Astrocyte (in vitro differentiated cells and primary cell): ENCODE measurements around the gene INVS. TPM values are rescaled to one million over a fixed set of nuclear protein-coding genes. Genes with fewer than 3 reads are reported as not detected.

Experiments used
- DNase-seq: peaks from one replicate; pipeline ENCODE4 v3.0.0-alpha.2; 2010; ENCODE audit warnings: low read depth
- FAIRE-seq: peaks from 2 replicates; lab custom pipeline; 2011; peaks lifted over from hg19 to GRCh38; lab: Jason Lieb, UNC
- H2AFZ ChIP-seq: 2 replicates; pipeline ENCODE4 v1.6.0; 2012; ENCODE audit warnings: low read depth, low read length, inconsistent platforms
- H3K27ac ChIP-seq: 2 replicates; pipeline ENCODE4 v1.5.1; 2011; ENCODE audit warnings: low read depth, low read length, inconsistent platforms
- H3K27me3 ChIP-seq: 2 replicates; pipeline ENCODE4 v1.6.0; 2011; ENCODE audit warnings: low read length, inconsistent platforms; ENCODE audit not compliant: insufficient read depth
- H3K36me3 ChIP-seq: 2 replicates; pipeline ENCODE4 v1.5.1; 2011; ENCODE audit warnings: low read length, inconsistent platforms; ENCODE audit not compliant: insufficient read depth
- H3K4me1 ChIP-seq: 2 replicates; pipeline ENCODE4 v1.5.1; 2011; ENCODE audit warnings: low read length, inconsistent platforms; ENCODE audit not compliant: insufficient read depth
- H3K4me2 ChIP-seq: 2 replicates; pipeline ENCODE4 v1.6.0; 2012; ENCODE audit warnings: low read length, inconsistent platforms
- H3K4me3 ChIP-seq: 2 replicates; pipeline ENCODE4 v1.5.1; 2011; ENCODE audit warnings: low read depth, mild to moderate bottlenecking, low read length, inconsistent platforms; ENCODE audit not compliant: insufficient read depth
- H3K79me2 ChIP-seq: 2 replicates; pipeline ENCODE4 v1.6.0; 2012; ENCODE audit warnings: mild to moderate bottlenecking, low read length, inconsistent platforms; ENCODE audit not compliant: insufficient read depth
- H3K9ac ChIP-seq: 2 replicates; pipeline ENCODE4 v1.6.0; 2012; ENCODE audit warnings: mild to moderate bottlenecking, low read length, inconsistent platforms
- H3K9me3 ChIP-seq: 2 replicates; pipeline ENCODE4 v1.5.1; 2012; ENCODE audit warnings: low read depth, mild to moderate bottlenecking, low read length, inconsistent platforms; ENCODE audit not compliant: insufficient read depth
- H4K20me1 ChIP-seq: 2 replicates; pipeline ENCODE4 v1.6.0; 2012; ENCODE audit warnings: low read length, inconsistent platforms; ENCODE audit not compliant: insufficient read depth
- H3K27ac Mint-ChIP-seq: one replicate; pipeline ENCODE4 v1.8.0; 2021; ENCODE audit warnings: mild to moderate bottlenecking, mixed read lengths; ENCODE audit not compliant: unreplicated experiment
- H3K27me3 Mint-ChIP-seq: one replicate; pipeline ENCODE4 v1.8.0; 2021; ENCODE audit warnings: low read depth, mixed read lengths; ENCODE audit not compliant: unreplicated experiment
- H3K36me3 Mint-ChIP-seq: one replicate; pipeline ENCODE4 v1.8.0; 2021; ENCODE audit warnings: low read depth, mixed read lengths; ENCODE audit not compliant: unreplicated experiment
- H3K4me1 Mint-ChIP-seq: one replicate; pipeline ENCODE4 v1.8.0; 2021; ENCODE audit warnings: low read depth, mixed read lengths; ENCODE audit not compliant: unreplicated experiment
- H3K4me3 Mint-ChIP-seq: one replicate; pipeline ENCODE4 v1.8.0; 2021; ENCODE audit warnings: mild to moderate bottlenecking, moderate library complexity, mixed read lengths; ENCODE audit not compliant: unreplicated experiment
- H3K9me3 Mint-ChIP-seq: one replicate; pipeline ENCODE4 v1.8.0; 2021; ENCODE audit warnings: mild to moderate bottlenecking, mixed read lengths; ENCODE audit not compliant: unreplicated experiment
- CTCF ChIP-seq: IDR thresholded peaks from 2 replicates; pipeline ENCODE4 v1.5.1; 2011; ENCODE audit warnings: low read depth, mild to moderate bottlenecking, inconsistent platforms, low read length, moderate library complexity; ENCODE audit not compliant: insufficient read depth
- EZH2 ChIP-seq: IDR thresholded peaks from 2 replicates; pipeline ENCODE4 v1.6.1; 2012; ENCODE audit warnings: mild to moderate bottlenecking, low read length, inconsistent platforms; ENCODE audit not compliant: insufficient read depth
- total RNA-seq: library from RNA; stranded (reverse); gene quantifications from 2 replicates; pipeline ENCODE4 v1.2.1, GENCODE V29; 2021

INVS gene
- total RNA-seq, 1 donor from 2014 or later, result 17.5 TPM

- DNase-seq (no peak), FAIRE-seq (no peak)
- H3K4me3 Mint-ChIP-seq, result no peak overlapping the region
- Histone ChIP-seq H3K9me3 (no peaks in the 10 kb centered on the region), H3K27ac (no peak overlapping the region), H3K4me3 (no peak overlapping the region), H2AFZ (no peak overlapping the region), H3K9ac (no peak overlapping the region), H3K36me3 (no peaks in the 10 kb centered on the region), H3K4me2 (no peak overlapping the region), H3K4me1 (peaks cover 15% of the 10 kb centered on the region), H4K20me1 (peaks cover 98% of the 10 kb centered on the region), H3K27me3 (peaks cover 5% of the 10 kb centered on the region), H3K79me2 (peaks cover 77% of the 10 kb centered on the region)
- H3K36me3 Mint-ChIP-seq, result no peaks in the 10 kb centered on the region
- TF ChIP-seq EZH2 (no peak), CTCF (no peak)
- H3K27ac Mint-ChIP-seq, result no peak overlapping the region
- H3K9me3 Mint-ChIP-seq, result no peaks in the 10 kb centered on the region
- H3K4me1 Mint-ChIP-seq, result peaks cover 32% of the 10 kb centered on the region
- H3K27me3 Mint-ChIP-seq, result no peaks in the 10 kb centered on the region
These were observed 10.8 kb upstream of the INVS start for GRCh38 chr9:100088202-100088601.

- Histone ChIP-seq H3K4me3 (no peak overlapping the region), H3K4me2 (no peak overlapping the region), H3K36me3 (no peaks in the 10 kb centered on the region), H3K9me3 (no peaks in the 10 kb centered on the region), H4K20me1 (peaks cover 98% of the 10 kb centered on the region), H3K27me3 (peaks cover 5% of the 10 kb centered on the region), H3K27ac (no peak overlapping the region), H3K79me2 (peaks cover 78% of the 10 kb centered on the region), H3K9ac (no peak overlapping the region), H2AFZ (no peak overlapping the region), H3K4me1 (peaks cover 11% of the 10 kb centered on the region)
- FAIRE-seq (no peak), DNase-seq (no peak)
- Mint-ChIP-seq H3K4me1 (peaks cover 22% of the 10 kb centered on the region), H3K27me3 (no peaks in the 10 kb centered on the region), H3K4me3 (no peak overlapping the region), H3K36me3 (no peaks in the 10 kb centered on the region), H3K27ac (no peak overlapping the region), H3K9me3 (no peaks in the 10 kb centered on the region)
- no peak for TF ChIP-seq EZH2
- no peak for TF ChIP-seq CTCF
These were observed 8.2 kb upstream of the INVS start for GRCh38 chr9:100090880-100091279.

GRCh38 chr9:100091650-100092049 is 7.4 kb upstream of the INVS start:
- Histone ChIP-seq H3K9ac (no peak overlapping the region), H4K20me1 (peaks cover 96% of the 10 kb centered on the region), H3K27me3 (peaks cover under 1% of the 10 kb centered on the region), H3K36me3 (no peaks in the 10 kb centered on the region), H3K9me3 (no peaks in the 10 kb centered on the region), H3K4me3 (no peak overlapping the region), H3K4me2 (no peak overlapping the region), H3K27ac (no peak overlapping the region), H3K4me1 (peaks cover 11% of the 10 kb centered on the region), H3K79me2 (peaks cover 77% of the 10 kb centered on the region), H2AFZ (no peak overlapping the region)
- Mint-ChIP-seq H3K4me3 (no peak overlapping the region), H3K27ac (no peak overlapping the region), H3K9me3 (no peaks in the 10 kb centered on the region), H3K4me1 (peaks cover 23% of the 10 kb centered on the region), H3K36me3 (no peaks in the 10 kb centered on the region), H3K27me3 (no peaks in the 10 kb centered on the region)
- TF ChIP-seq EZH2 (no peak), CTCF (no peak)
- no peak for FAIRE-seq
- no peak for DNase-seq
